Astrocyte (in vitro differentiated cells and primary cell): Measurements from ENCODE around the gene PCYT1B. TPM values are rescaled to one million over a fixed set of nuclear protein-coding genes. Genes with fewer than 3 reads are reported as not detected.
"Not testable (repeated sequence)": the region's sequence is repeated elsewhere in the genome, so short reads cannot be mapped to it uniquely, and the experiment has no call there.

Experiments
- DNase-seq: peaks from one replicate; pipeline ENCODE4 v3.0.0-alpha.2; 2010; ENCODE audit warnings: low read depth
- FAIRE-seq: peaks from 2 replicates; lab custom pipeline; 2011; peaks lifted over from hg19 to GRCh38; lab: Jason Lieb, UNC
- H2AFZ ChIP-seq: 2 replicates; pipeline ENCODE4 v1.6.0; 2012; ENCODE audit warnings: low read depth, low read length, inconsistent platforms
- H3K27ac ChIP-seq: 2 replicates; pipeline ENCODE4 v1.5.1; 2011; ENCODE audit warnings: low read depth, low read length, inconsistent platforms
- H3K27me3 ChIP-seq: 2 replicates; pipeline ENCODE4 v1.6.0; 2011; ENCODE audit warnings: low read length, inconsistent platforms; ENCODE audit not compliant: insufficient read depth
- H3K36me3 ChIP-seq: 2 replicates; pipeline ENCODE4 v1.5.1; 2011; ENCODE audit warnings: low read length, inconsistent platforms; ENCODE audit not compliant: insufficient read depth
- H3K4me1 ChIP-seq: 2 replicates; pipeline ENCODE4 v1.5.1; 2011; ENCODE audit warnings: low read length, inconsistent platforms; ENCODE audit not compliant: insufficient read depth
- H3K4me2 ChIP-seq: 2 replicates; pipeline ENCODE4 v1.6.0; 2012; ENCODE audit warnings: low read length, inconsistent platforms
- H3K4me3 ChIP-seq: 2 replicates; pipeline ENCODE4 v1.5.1; 2011; ENCODE audit warnings: low read depth, mild to moderate bottlenecking, low read length, inconsistent platforms; ENCODE audit not compliant: insufficient read depth
- H3K79me2 ChIP-seq: 2 replicates; pipeline ENCODE4 v1.6.0; 2012; ENCODE audit warnings: mild to moderate bottlenecking, low read length, inconsistent platforms; ENCODE audit not compliant: insufficient read depth
- H3K9ac ChIP-seq: 2 replicates; pipeline ENCODE4 v1.6.0; 2012; ENCODE audit warnings: mild to moderate bottlenecking, low read length, inconsistent platforms
- H3K9me3 ChIP-seq: 2 replicates; pipeline ENCODE4 v1.5.1; 2012; ENCODE audit warnings: low read depth, mild to moderate bottlenecking, low read length, inconsistent platforms; ENCODE audit not compliant: insufficient read depth
- H4K20me1 ChIP-seq: 2 replicates; pipeline ENCODE4 v1.6.0; 2012; ENCODE audit warnings: low read length, inconsistent platforms; ENCODE audit not compliant: insufficient read depth
- H3K27ac Mint-ChIP-seq: one replicate; pipeline ENCODE4 v1.8.0; 2021; ENCODE audit warnings: mild to moderate bottlenecking, mixed read lengths; ENCODE audit not compliant: unreplicated experiment
- H3K27me3 Mint-ChIP-seq: one replicate; pipeline ENCODE4 v1.8.0; 2021; ENCODE audit warnings: low read depth, mixed read lengths; ENCODE audit not compliant: unreplicated experiment
- H3K36me3 Mint-ChIP-seq: one replicate; pipeline ENCODE4 v1.8.0; 2021; ENCODE audit warnings: low read depth, mixed read lengths; ENCODE audit not compliant: unreplicated experiment
- H3K4me1 Mint-ChIP-seq: one replicate; pipeline ENCODE4 v1.8.0; 2021; ENCODE audit warnings: low read depth, mixed read lengths; ENCODE audit not compliant: unreplicated experiment
- H3K4me3 Mint-ChIP-seq: one replicate; pipeline ENCODE4 v1.8.0; 2021; ENCODE audit warnings: mild to moderate bottlenecking, moderate library complexity, mixed read lengths; ENCODE audit not compliant: unreplicated experiment
- H3K9me3 Mint-ChIP-seq: one replicate; pipeline ENCODE4 v1.8.0; 2021; ENCODE audit warnings: mild to moderate bottlenecking, mixed read lengths; ENCODE audit not compliant: unreplicated experiment
- EZH2 ChIP-seq: IDR thresholded peaks from 2 replicates; pipeline ENCODE4 v1.6.1; 2012; ENCODE audit warnings: mild to moderate bottlenecking, low read length, inconsistent platforms; ENCODE audit not compliant: insufficient read depth
- total RNA-seq: library from RNA; stranded (reverse); gene quantifications from 2 replicates; pipeline ENCODE4 v1.2.1, GENCODE V29; 2021
- TF ChIP-seq, protein P1 (sequence below): IDR thresholded peaks from 2 replicates; pipeline ENCODE4 v1.5.1; 2011; ENCODE audit warnings: low read depth, mild to moderate bottlenecking, inconsistent platforms, low read length, moderate library complexity; ENCODE audit not compliant: insufficient read depth

Gene PCYT1B
- total RNA-seq, 1 donor from 2014 or later: 5.6 TPM

DNA sequence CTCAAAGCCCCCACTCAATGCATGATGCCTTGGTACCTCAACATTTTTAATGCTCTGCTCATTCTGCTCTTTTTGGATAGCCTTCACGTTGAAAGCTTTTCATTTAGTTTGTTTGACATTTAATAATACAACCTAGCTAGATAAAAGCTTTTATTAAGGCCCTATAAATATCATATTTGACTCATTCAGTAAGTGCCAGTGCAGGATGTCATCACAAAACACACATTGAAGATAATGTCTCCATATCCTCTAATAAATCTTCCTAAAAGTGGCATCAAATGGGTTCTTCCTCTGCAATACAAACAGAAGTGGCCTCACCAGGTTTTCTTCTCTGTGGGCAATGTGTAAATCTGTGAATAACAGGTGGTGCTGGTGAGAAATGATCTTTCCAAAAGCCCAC is 12.0 kb upstream of the PCYT1B start:
- Histone ChIP-seq H3K4me2 (no peak overlapping the region), H3K27ac (no peak overlapping the region), H4K20me1 (no peaks in the 10 kb centered on the region), H3K4me1 (no peaks in the 10 kb centered on the region), H3K27me3 (no peaks in the 10 kb centered on the region), H3K36me3 (no peaks in the 10 kb centered on the region), H3K79me2 (no peaks in the 10 kb centered on the region), H3K9me3 (no peaks in the 10 kb centered on the region), H3K9ac (no peak overlapping the region), H3K4me3 (no peak overlapping the region), H2AFZ (no peak overlapping the region)
- H3K27ac Mint-ChIP-seq: no peak overlapping the region
- no peak overlapping the region for H3K4me3 Mint-ChIP-seq
- no peaks in the 10 kb centered on the region for H3K9me3 Mint-ChIP-seq
- no peak for TF ChIP-seq EZH2
- DNase-seq (no peak), FAIRE-seq (peak; percentile 47)
- H3K36me3 Mint-ChIP-seq: no peaks in the 10 kb centered on the region
- no peaks in the 10 kb centered on the region for H3K27me3 Mint-ChIP-seq
- H3K4me1 Mint-ChIP-seq: no peaks in the 10 kb centered on the region

DNA sequence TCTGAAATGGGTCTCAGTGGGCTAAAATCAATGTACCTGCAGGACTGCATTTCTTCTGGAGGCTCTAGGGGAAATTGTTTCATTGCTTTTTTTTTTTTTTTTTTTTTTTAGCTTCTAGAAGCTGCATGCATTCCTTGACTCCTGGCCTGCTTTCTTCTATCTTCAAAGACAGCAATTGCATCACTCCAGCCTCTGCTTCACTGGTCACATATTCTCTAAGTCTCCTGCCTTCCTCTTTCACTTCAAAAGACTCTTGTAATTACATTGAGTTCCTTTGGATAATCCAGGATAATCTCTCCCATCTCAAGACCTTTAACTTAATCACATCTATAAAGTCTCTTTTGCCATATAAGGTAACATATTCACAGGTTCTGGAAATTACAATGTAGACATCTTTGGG is 11.3 kb upstream of the PCYT1B start:
- Mint-ChIP-seq H3K9me3 (no peaks in the 10 kb centered on the region), H3K36me3 (no peaks in the 10 kb centered on the region), H3K27ac (no peak overlapping the region), H3K4me1 (no peaks in the 10 kb centered on the region), H3K4me3 (no peak overlapping the region), H3K27me3 (no peaks in the 10 kb centered on the region)
- Histone ChIP-seq H3K4me3 (no peak overlapping the region), H4K20me1 (no peaks in the 10 kb centered on the region), H3K36me3 (no peaks in the 10 kb centered on the region), H3K27me3 (no peaks in the 10 kb centered on the region), H2AFZ (no peak overlapping the region), H3K4me2 (no peak overlapping the region), H3K9ac (no peak overlapping the region), H3K9me3 (no peaks in the 10 kb centered on the region), H3K79me2 (no peaks in the 10 kb centered on the region), H3K4me1 (no peaks in the 10 kb centered on the region), H3K27ac (no peak overlapping the region)
- FAIRE-seq (no peak), DNase-seq (no peak)
- TF ChIP-seq, protein P1, sequence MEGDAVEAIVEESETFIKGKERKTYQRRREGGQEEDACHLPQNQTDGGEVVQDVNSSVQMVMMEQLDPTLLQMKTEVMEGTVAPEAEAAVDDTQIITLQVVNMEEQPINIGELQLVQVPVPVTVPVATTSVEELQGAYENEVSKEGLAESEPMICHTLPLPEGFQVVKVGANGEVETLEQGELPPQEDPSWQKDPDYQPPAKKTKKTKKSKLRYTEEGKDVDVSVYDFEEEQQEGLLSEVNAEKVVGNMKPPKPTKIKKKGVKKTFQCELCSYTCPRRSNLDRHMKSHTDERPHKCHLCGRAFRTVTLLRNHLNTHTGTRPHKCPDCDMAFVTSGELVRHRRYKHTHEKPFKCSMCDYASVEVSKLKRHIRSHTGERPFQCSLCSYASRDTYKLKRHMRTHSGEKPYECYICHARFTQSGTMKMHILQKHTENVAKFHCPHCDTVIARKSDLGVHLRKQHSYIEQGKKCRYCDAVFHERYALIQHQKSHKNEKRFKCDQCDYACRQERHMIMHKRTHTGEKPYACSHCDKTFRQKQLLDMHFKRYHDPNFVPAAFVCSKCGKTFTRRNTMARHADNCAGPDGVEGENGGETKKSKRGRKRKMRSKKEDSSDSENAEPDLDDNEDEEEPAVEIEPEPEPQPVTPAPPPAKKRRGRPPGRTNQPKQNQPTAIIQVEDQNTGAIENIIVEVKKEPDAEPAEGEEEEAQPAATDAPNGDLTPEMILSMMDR: no peak
- no peak for TF ChIP-seq EZH2

DNA sequence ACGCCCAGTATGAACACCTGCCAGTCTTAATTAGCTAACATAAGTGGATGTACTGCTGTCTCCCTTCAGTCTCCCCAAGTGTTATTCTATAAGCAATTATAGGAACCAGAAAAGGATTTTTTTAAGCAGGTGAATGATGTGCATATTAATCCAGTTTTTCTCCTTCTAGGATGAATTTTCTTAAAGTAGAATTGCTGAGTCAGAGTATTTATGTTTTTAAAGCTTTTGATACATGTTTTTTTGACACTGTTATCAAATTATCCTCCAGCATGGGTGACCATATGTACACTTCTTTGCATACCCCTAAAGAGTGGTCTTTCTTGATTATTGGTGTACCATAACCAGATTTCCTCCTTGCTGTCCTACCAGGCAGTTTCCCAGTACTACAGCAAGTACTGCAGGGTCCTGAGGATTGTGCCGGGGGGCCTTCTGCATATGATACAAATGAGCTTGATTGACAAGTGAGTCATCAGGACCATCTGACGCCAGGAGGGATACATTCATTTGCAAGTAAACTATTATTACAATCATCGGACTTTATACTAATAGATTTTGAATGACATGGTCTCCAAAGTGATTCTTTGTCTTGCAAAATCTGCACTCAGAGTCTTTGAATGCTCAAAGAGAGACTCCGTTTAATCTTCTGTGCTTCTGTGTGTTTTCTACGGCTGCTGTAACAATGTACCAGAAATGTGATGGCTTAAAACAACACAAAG is 10.7 kb upstream of the PCYT1B start:
- no peak overlapping the region for H3K4me3 ChIP-seq
- no peak overlapping the region for H3K27ac ChIP-seq
- DNase-seq: no peak
- no peaks in the 10 kb centered on the region for H3K4me1 Mint-ChIP-seq
- H3K36me3 ChIP-seq: no peaks in the 10 kb centered on the region
- no peak for TF ChIP-seq EZH2
- TF ChIP-seq, protein P1: no peak
- no peak overlapping the region for H3K9ac ChIP-seq
- no peak overlapping the region for H3K27ac Mint-ChIP-seq
- H3K79me2 ChIP-seq: no peaks in the 10 kb centered on the region
- no peaks in the 10 kb centered on the region for H3K27me3 Mint-ChIP-seq
- no peaks in the 10 kb centered on the region for H3K9me3 Mint-ChIP-seq
- no peaks in the 10 kb centered on the region for H3K4me1 ChIP-seq
- H4K20me1 ChIP-seq: no peaks in the 10 kb centered on the region
- no peaks in the 10 kb centered on the region for H3K36me3 Mint-ChIP-seq
- no peak for FAIRE-seq
- H3K9me3 ChIP-seq: no peaks in the 10 kb centered on the region
- H3K27me3 ChIP-seq: no peaks in the 10 kb centered on the region
- H3K4me2 ChIP-seq: no peak overlapping the region
- no peak overlapping the region for H2AFZ ChIP-seq
- no peak overlapping the region for H3K4me3 Mint-ChIP-seq

DNA sequence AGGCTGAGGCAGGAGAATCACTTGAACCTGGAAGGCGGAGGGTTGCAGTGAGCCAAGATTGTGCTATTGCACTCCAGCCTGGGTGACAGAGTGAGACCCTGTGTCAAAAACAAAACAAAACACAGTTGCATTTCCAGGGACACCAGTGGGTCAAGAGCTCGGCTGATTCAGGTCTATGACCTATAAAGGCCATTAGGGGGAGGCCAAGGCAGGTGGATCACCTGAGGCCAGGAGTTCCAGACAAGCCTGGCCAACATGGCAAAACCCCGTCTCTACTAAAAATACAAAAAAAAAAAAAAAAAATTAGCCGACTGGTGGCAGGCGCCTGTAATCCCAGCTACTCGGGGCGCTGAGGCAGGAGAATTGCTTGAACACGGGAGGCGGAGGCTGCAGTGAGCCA is 8.5 kb upstream of the PCYT1B start:
- not testable (repeated sequence) for H3K27ac ChIP-seq, H2AFZ ChIP-seq, H3K4me1 ChIP-seq, H3K9ac ChIP-seq, H3K27me3 Mint-ChIP-seq, DNase-seq, H3K9me3 Mint-ChIP-seq, H3K27me3 ChIP-seq, H3K4me2 ChIP-seq, H3K4me1 Mint-ChIP-seq, H3K4me3 ChIP-seq, H3K27ac Mint-ChIP-seq, H3K36me3 Mint-ChIP-seq, FAIRE-seq, H3K4me3 Mint-ChIP-seq, H3K79me2 ChIP-seq, H3K36me3 ChIP-seq, H4K20me1 ChIP-seq, H3K9me3 ChIP-seq
